Fibroblast of the conjunctiva (primary cell): Measurements from ENCODE around the gene DRD2.
A peak's percentile ranks its signal among the peaks of the same experiment; 100 is the strongest.

ENCODE experiments used
- DNase-seq: peaks from one replicate; pipeline ENCODE4 v3.0.0-alpha.2; 2010; ENCODE audit warnings: low read depth

The DRD2 gene

DNA sequence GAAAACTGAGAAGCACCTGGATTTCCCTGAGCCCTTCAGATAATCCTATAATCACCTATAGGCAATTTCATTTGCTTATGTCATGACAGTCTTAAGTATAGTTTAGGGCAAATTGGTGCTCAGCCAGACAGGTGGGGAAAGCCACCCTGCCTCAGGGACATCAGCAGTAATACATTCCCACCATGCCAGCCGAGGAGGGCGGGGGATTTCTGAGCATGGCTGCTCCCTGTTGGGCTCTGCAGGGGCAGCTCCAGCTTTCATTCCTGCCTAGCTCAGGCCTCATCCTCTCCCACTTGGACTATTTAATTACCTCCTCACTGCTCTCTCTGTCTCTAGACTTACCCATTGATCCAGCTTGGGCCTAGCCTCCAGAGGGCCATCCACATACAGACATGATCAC is 9.0 kb upstream of the DRD2 start:
- DNase-seq = no peak

DNA sequence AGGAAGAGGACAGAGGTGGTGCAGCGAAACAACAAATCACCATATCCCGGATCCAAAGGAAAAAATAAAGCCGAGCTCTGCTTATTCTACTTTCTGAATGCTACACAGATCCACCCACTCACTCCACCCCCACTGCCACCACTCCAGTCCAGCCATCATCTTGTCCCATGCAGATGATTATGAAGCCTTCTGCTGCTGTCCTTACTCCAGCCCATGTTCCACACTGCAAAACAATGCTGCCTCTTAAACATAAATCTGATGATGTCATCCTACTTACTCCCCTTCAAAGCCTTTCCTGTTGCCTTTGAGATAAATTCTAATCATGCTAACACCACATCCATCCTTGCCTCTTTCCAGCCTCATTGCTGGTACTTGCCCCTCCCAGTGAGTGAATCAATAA is 6.5 kb upstream of the DRD2 start:
- no peak for DNase-seq

- DNase-seq = no peak
These were observed 6.0 kb upstream of the DRD2 start for GRCh38 chr11:113481226-113481625.

DNA sequence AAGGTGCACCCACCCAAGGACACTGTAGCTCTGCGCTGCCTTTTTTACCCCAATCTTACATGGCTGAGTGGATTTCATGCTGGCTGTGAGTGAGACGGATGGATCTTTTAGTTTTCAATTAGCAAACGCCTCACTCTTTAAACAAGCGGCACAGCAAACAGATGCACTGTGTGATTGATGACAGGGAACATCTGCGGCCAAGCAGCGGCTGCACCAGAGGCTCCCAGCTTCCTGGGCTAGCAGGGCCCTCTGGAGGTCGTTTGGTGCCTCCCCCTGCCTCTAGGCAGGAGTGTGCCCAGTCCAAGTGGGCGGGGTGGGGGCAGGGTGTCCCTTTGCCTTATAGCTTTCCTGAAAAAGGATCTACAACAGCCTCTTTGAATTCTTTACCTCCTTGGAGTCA is 2.1 kb upstream of the DRD2 start:
- DNase-seq = no peak

- DNase-seq = no peak
These were observed 1.4 kb upstream of the DRD2 start for GRCh38 chr11:113476553-113476952.

DNA sequence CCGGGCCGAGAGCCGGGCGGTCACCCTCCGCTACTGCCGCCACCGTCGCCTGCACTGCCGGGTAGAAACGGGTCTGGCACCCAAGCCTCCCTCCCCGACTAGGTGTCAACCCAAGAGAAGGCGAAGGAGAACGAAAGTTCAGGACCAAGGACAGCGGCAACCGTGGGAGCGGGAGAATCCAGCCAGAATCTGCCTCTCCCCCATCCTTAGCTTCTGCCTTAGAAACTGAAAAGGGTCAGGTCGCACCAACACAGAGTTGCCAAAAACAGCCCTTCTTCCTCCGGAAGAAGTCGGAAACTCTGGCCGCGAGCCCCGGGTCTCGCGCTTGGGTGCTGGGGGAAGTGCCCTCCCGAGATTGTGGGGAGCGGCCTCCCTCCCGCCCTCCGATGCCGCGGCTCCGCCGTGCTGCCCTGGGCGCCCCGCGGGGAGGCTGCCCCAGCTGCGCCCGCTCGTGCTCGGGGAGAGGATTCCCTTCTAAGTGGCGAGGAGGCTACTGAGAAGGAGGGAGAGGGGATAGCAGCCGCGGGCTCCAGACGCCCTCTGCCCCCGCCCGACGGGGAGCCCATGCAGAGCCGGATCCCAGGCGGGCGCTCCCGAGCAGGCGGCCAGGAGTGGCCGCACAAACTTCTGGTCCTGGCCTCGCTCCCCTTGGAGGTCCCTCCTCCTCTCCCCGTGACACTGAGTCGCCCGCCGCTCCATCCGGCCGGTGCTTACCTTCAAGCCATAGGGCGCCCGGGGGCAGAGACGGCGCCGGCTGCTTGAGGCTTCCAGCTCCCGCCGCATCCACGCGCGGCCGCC is 637 bp downstream of the DRD2 start:
- peak; percentile 29 for DNase-seq

- no peak for DNase-seq
These were observed 1.2 kb downstream of the DRD2 start for GRCh38 chr11:113473983-113474361.

- DNase-seq = no peak
These were observed 2.7 kb downstream of the DRD2 start for GRCh38 chr11:113472471-113472870.

GRCh38 chr11:113470233-113470632 is 5.0 kb downstream of the DRD2 start:
- DNase-seq = no peak

GRCh38 chr11:113468726-113469345 is 6.4 kb downstream of the DRD2 start:
- DNase-seq = no peak

GRCh38 chr11:113467545-113467944 is 7.7 kb downstream of the DRD2 start:
- DNase-seq = no peak

- no peak for DNase-seq
These were observed 9.4 kb downstream of the DRD2 start for GRCh38 chr11:113465786-113466185.

DNA sequence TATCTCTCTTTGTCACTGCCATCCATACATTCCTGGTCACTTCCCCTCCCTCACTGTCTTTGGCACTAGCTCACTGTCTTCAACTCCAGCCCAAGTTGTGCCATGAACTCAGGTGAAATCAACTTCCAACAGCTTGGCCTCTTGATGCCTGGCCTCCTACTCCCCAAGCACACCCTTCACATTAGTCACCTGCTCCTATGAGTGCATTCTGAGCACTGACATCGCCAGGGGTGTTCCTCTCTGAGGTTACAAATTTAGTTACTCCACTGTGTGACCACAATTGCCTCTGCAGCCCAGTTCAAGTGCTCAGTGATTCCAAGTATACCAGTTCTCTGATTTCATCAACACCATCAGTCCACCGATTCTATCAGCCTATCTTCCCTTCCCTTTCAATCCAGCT is 10.8 kb downstream of the DRD2 start:
- no peak for DNase-seq

- no peak for DNase-seq
These were observed 12.4 kb downstream of the DRD2 start for GRCh38 chr11:113462830-113463229.

GRCh38 chr11:113461639-113462038 is 13.6 kb downstream of the DRD2 start:
- DNase-seq = no peak

GRCh38 chr11:113460469-113460868 is 14.7 kb downstream of the DRD2 start:
- no peak for DNase-seq

GRCh38 chr11:113458189-113458588 is 17.0 kb downstream of the DRD2 start:
- DNase-seq = no peak

DNA sequence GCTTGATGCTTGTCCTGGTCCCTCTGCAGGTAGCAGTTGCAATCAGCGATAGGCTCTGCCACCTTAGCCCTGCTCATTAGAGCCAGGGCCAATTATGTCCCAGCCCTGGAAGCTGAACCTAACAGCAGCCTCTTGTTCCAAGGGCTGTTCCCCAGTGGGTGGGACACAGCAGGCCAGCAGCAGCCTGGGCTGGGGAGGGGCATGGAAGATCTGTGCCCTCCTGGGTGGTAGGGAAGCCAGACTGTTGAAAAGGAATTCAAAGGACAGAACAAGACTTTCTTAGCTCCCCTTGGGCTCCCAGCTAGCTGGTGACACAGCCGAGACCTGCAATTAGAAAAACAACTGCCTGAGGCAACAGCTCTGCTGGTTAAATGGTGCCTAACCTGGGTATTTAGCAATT is 17.4 kb downstream of the DRD2 start:
- no peak for DNase-seq

- DNase-seq = no peak
These were observed 20.7 kb downstream of the DRD2 start for GRCh38 chr11:113454455-113454854.

DNA sequence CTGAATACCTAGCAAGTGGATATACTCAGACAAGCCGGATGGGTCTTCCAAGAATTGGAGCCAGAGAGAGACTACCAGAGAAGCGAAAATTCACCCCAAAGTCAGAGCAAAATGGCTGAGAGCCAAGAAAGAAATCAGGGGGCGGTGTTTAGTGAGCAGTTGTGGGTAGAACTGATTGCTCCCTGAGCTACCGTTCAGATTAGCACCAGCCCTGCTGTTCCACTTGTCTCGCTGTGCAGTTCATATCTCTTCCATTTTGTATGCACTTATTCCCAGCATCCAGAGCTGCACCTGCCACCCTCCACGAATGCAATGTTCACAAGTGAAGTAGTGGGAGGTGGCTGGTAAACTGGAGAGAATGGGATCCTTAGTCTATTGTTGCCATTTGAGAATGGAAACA is 25.5 kb downstream of the DRD2 start:
- DNase-seq = no peak

- DNase-seq = no peak
These were observed 26.9 kb downstream of the DRD2 start for GRCh38 chr11:113448316-113448677.

GRCh38 chr11:113447621-113448315 is 27.4 kb downstream of the DRD2 start:
- DNase-seq = no peak

GRCh38 chr11:113446938-113447337 is 28.3 kb downstream of the DRD2 start:
- no peak for DNase-seq
